Vagina (tissue), 2 donors: Measurements from ENCODE around the gene HCFC1. TPM values are rescaled to one million over a fixed set of nuclear protein-coding genes. Genes with fewer than 3 reads are reported as not detected.

ENCODE experiments used
- DNase-seq, 2 donors: peaks; one replicate each; pipeline ENCODE4 v3.0.0-alpha.2; 2017; ENCODE audit errors: extremely low spot score in 2 of 2
- H3K27ac ChIP-seq: fragments of 200-600 bp; sonication (generic); one replicate; pipeline ENCODE4 v1.5.1; 2019
- H3K27me3 ChIP-seq: fragments of 200-600 bp; sonication (generic); one replicate; pipeline ENCODE4 v1.5.1; 2019
- H3K36me3 ChIP-seq, 2 donors: fragments of 200-600 bp; sonication (generic); one replicate each; pipeline ENCODE4 v1.5.1; 2017 to 2019
- H3K4me1 ChIP-seq: fragments of 200-600 bp; sonication (generic); one replicate; pipeline ENCODE4 v1.5.1; 2019
- H3K4me3 ChIP-seq, 2 donors: fragments of 200-600 bp; sonication (generic); 1 replicate in 1 of 2; 2 replicates in 1 of 2; pipeline ENCODE4 v1.5.1; 2016 to 2019
- H3K9me3 ChIP-seq: fragments of 200-600 bp; sonication (generic); one replicate; pipeline ENCODE4 v1.5.1; 2019
- POLR2A ChIP-seq, 2 donors: fragments of 450-650 bp; IDR thresholded peaks; one replicate each; pipeline ENCODE4 v1.6.1; 2017; ENCODE audit warnings: antibody characterized with exemption in 2 of 2, mild to moderate bottlenecking in 2 of 2, moderate library complexity in 2 of 2
- POLR2AphosphoS5 ChIP-seq, 2 donors: sonication (generic); formaldehyde crosslinking; IDR thresholded peaks; one replicate each; pipeline ENCODE4 v1.9.0; 2017; ENCODE audit warnings: antibody characterized with exemption in 2 of 2, mild to moderate bottlenecking in 2 of 2, low read depth in 1 of 2; ENCODE audit not compliant: insufficient read depth in 1 of 2
- intact Hi-C: fragments of 100-400 bp; cut with DNase I; formaldehyde crosslinking; loops from one replicate; pipeline ENCODE4 v1.15.1; 2023
- total RNA-seq: library from RNA; depleted of rRNA; stranded (reverse); fragments of >200 nt; gene quantifications from one replicate; pipeline ENCODE4 v1.2.3, GENCODE V29; 2016
- TF ChIP-seq, protein P1 (sequence below), 3 experiments: fragments of 450-650 bp in 2 of 3; fragments of 200-600 bp in 1 of 3; sonication (generic) in 1 of 3; IDR thresholded peaks; one replicate each; pipeline ENCODE4 v1.5.1; 2017 to 2019; ENCODE audit warnings: antibody characterized with exemption in 3 of 3, mild to moderate bottlenecking in 2 of 3, moderate library complexity in 2 of 3

The HCFC1 gene
- total RNA-seq, 1 donor from 2014 or later = 38.8 TPM

DNA sequence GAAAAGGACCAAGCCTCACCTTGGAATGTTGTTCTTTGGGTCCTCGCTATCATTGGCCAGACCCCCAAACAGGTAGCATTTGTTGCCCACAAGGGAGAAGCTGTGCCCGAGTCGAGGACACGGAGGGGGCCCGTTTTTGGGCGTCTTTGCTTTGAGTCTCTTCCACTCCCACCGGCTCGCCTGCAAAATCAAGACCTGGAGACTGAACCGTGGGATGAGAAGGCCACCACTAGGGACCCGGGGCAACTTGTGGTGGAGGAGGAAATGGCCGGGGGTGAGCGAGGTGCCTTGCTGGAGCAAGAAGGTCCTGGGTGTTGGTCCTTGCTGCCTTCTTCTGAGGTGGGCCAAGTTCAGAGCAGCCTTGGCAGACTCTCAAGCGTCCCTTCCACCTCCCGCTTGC lies 7.5 kb downstream of the HCFC1 start:
- H3K36me3 ChIP-seq = peaks cover 0 to 49% of the 10 kb centered on the region in 2 donors
- DNase-seq = no peak
- intact Hi-C loops = no loop called here
- peaks cover 41% of the 10 kb centered on the region for H3K4me1 ChIP-seq
- no peaks in the 10 kb centered on the region for H3K9me3 ChIP-seq
- TF ChIP-seq, protein P1, sequence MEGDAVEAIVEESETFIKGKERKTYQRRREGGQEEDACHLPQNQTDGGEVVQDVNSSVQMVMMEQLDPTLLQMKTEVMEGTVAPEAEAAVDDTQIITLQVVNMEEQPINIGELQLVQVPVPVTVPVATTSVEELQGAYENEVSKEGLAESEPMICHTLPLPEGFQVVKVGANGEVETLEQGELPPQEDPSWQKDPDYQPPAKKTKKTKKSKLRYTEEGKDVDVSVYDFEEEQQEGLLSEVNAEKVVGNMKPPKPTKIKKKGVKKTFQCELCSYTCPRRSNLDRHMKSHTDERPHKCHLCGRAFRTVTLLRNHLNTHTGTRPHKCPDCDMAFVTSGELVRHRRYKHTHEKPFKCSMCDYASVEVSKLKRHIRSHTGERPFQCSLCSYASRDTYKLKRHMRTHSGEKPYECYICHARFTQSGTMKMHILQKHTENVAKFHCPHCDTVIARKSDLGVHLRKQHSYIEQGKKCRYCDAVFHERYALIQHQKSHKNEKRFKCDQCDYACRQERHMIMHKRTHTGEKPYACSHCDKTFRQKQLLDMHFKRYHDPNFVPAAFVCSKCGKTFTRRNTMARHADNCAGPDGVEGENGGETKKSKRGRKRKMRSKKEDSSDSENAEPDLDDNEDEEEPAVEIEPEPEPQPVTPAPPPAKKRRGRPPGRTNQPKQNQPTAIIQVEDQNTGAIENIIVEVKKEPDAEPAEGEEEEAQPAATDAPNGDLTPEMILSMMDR (IDR thresholded peaks at IDR 0.05) = no peak
- no peak for TF ChIP-seq POLR2A (IDR thresholded peaks at IDR 0.05)
- TF ChIP-seq POLR2AphosphoS5 (IDR thresholded peaks at IDR 0.05; ENCODE audit: insufficient read depth in 1 of 2, low read depth in 1 of 2) = no peak
- no peaks in the 10 kb centered on the region for H3K27me3 ChIP-seq
- no peak overlapping the region for H3K27ac ChIP-seq
- no peak overlapping the region for H3K4me3 ChIP-seq

DNA sequence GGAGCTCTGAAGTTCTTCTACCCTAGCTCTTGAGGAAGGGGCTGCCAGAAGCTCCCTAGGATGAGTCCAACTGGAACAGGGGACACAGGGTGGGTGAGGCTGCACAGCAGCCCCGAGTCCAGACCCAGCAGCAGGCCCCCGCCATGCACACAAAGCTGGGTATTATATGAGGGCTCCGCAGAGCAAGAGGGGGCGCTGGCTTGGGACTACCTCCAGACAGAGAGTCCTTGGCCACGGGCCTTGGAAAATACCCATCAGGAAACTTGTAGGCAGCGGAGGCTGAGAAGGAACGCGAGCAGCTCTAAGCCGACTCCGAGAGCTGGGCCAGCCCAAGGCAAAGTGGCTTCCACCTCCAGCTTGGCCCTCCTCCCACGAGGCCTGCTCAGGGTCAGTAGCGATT lies 8.1 kb downstream of the HCFC1 start:
- DNase-seq = no peak
- intact Hi-C loops = no loop called here
- H3K36me3 ChIP-seq = peaks cover 0 to 54% of the 10 kb centered on the region in 2 donors

DNA sequence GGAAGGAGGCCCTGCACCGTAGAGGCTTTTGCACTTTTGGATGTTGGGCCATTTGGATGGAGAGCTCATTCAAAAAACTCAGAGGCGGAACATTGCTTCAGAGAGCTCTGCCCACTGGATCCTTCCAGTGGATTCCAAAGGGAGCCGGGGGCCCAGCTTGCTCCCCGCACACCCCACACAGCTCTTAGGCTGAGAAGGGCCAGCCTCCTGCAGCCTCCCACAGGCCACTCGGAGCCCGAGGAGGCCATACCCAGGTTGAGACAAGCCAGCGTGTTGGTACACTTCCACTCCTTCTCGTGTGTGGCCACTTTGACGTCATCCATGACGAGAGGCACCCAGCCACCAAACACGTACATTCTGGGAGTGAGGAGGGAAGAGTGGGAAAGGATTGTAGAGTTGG lies 10.3 kb downstream of the HCFC1 start:
- Histone ChIP-seq H3K27ac (no peak overlapping the region), H3K4me1 (peaks cover 15% of the 10 kb centered on the region), H3K9me3 (no peaks in the 10 kb centered on the region), H3K4me3 (no peak overlapping the region), H3K36me3 (peaks cover 0 to 73% of the 10 kb centered on the region in 2 donors), H3K27me3 (no peaks in the 10 kb centered on the region)
- DNase-seq = no peak
- TF ChIP-seq, protein P1 (IDR thresholded peaks at IDR 0.05) = no peak
- TF ChIP-seq POLR2A (IDR thresholded peaks at IDR 0.05) (no peak), POLR2AphosphoS5 (IDR thresholded peaks at IDR 0.05; ENCODE audit: insufficient read depth in 1 of 2, low read depth in 1 of 2) (no peak)
- intact Hi-C loops = no loop called here

More for the DNA sequence above, 8.1 kb downstream of the HCFC1 start:
- TF ChIP-seq, protein P1 (IDR thresholded peaks at IDR 0.05) = no peak
- TF ChIP-seq POLR2AphosphoS5 (IDR thresholded peaks at IDR 0.05; ENCODE audit: insufficient read depth in 1 of 2, low read depth in 1 of 2) (no peak), POLR2A (IDR thresholded peaks at IDR 0.05) (no peak)
- H3K27me3 ChIP-seq = no peaks in the 10 kb centered on the region
- H3K4me1 ChIP-seq = peaks cover 35% of the 10 kb centered on the region
- no peaks in the 10 kb centered on the region for H3K9me3 ChIP-seq
- H3K4me3 ChIP-seq = no peak overlapping the region
- no peak overlapping the region for H3K27ac ChIP-seq

DNA sequence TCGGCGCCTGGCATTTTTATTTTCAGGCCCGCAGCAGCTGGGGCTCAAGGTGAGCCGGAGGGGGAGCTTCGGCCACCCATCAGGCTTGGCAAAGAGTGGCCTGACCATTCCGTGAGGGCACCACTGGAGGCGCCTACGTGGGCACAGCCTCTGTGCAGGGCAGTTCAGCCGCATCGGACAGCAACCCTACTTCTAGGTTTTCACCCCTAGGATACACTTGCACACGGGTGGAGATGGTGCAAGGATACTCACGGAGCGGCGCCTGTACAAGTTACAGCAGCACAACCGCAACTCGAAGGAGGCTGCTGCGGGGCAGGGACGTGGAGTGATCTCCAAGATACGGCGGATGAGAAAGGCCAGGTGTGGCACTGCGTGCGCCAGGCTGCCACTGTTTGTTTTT lies 10.8 kb downstream of the HCFC1 start:
- intact Hi-C loops = no loop called here
- H3K36me3 ChIP-seq = peaks cover 0 to 78% of the 10 kb centered on the region in 2 donors

DNA sequence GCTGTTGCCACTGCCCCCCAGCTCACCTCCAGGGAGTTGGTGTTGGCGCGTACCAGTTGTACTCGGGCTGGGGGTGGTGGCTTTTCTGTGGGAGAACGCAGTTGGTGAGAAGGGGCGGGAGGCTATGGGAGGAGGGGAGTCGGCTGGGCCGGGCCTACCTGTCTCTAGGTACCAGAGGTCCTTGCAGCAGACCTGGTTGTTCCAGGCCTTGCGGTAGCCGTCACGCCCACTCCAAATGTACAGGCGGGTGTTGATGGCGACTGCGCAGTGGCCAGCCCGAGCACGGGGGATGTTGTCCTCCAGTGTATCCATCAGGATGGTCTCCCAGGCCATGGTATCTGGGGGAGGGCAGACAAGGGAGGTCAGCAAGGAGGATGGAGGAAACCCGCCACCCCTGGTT lies 11.5 kb downstream of the HCFC1 start:
- H3K27me3 ChIP-seq = no peaks in the 10 kb centered on the region
- no peak overlapping the region for H3K27ac ChIP-seq
- H3K9me3 ChIP-seq = no peaks in the 10 kb centered on the region
- TF ChIP-seq POLR2AphosphoS5 (IDR thresholded peaks at IDR 0.05; ENCODE audit: insufficient read depth in 1 of 2, low read depth in 1 of 2) = no peak
- TF ChIP-seq, protein P1 (IDR thresholded peaks at IDR 0.05) = no peak
- TF ChIP-seq POLR2A (IDR thresholded peaks at IDR 0.05) = no peak
- H3K4me1 ChIP-seq = peaks cover 3% of the 10 kb centered on the region
- intact Hi-C loops = no loop called here
- no peak overlapping the region for H3K4me3 ChIP-seq
- H3K36me3 ChIP-seq = peaks cover 0 to 83% of the 10 kb centered on the region in 2 donors
- no peak for DNase-seq

More for the DNA sequence above, 10.8 kb downstream of the HCFC1 start:
- TF ChIP-seq POLR2A (IDR thresholded peaks at IDR 0.05) (no peak), POLR2AphosphoS5 (IDR thresholded peaks at IDR 0.05; ENCODE audit: insufficient read depth in 1 of 2, low read depth in 1 of 2) (no peak)
- TF ChIP-seq, protein P1 (IDR thresholded peaks at IDR 0.05) = no peak
- no peak for DNase-seq
- H3K4me3 ChIP-seq = no peak overlapping the region
- peaks cover 10% of the 10 kb centered on the region for H3K4me1 ChIP-seq
- H3K27ac ChIP-seq = no peak overlapping the region
- no peaks in the 10 kb centered on the region for H3K9me3 ChIP-seq
- H3K27me3 ChIP-seq = no peaks in the 10 kb centered on the region
